ENCODE results near the gene PDE7B.
A peak's percentile ranks its signal among the peaks of the same experiment; 100 is the strongest.

Gene PDE7B

DNA sequence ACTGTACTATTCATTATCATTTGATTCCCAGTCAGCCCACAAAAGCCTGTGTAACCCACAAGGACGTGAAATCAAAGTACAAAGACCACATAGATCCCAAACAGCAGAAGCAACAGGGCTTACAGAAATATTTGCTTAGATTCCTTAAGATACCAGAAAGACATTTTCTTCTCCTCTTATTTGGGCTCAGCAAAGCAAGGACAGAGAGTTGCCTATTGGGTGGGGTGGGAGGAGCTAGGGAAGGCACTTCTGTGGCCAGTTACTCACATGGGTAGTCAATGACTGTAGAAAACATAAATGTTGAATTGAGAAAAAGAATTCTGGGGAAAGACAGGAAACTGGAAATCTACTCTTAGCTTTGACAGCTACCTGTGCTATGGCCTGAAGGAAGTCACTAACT lies 19.8 kb downstream of the PDE7B start:
- Histone ChIP-seq H3K36me3 (ENCODE audit: control insufficient read depth in 1 of 2, insufficient read depth in 2 of 2, low read length in 2 of 2) (no peaks in the 10 kb centered on the region), H3K27ac (ENCODE audit: low read length) (no peak overlapping the region), H3K4me3 (ENCODE audit: low read depth in 1 of 2, low read length in 2 of 2) (no peak overlapping the region), H3K9me3 (ENCODE audit: control insufficient read depth in 1 of 2, low read length in 2 of 2) (no peaks in the 10 kb centered on the region), H3K4me1 (ENCODE audit: control insufficient read depth in 1 of 2, insufficient read depth in 2 of 2, low read length in 2 of 2) (no peaks in the 10 kb centered on the region), H3K27me3 (ENCODE audit: low read depth, low read length) (no peaks in the 10 kb centered on the region)

DNA sequence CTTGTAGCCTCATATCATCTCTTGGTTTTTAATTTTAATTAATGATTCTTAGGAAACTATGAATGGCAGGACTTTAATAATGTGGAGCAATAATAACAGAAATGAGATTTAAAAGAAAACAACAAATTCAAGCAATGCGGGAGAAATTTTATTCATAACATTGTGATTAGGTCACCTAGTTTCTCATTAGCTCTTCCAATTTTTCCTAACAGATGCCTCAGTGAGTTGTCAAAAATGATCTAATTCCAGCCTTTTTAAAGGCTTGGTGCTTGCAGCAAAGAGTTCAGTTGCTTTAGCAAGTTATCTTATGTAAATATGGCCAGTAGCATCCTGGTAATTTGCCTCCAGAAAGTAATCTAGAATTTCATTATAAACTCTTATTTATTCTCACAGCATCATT lies 20.4 kb downstream of the PDE7B start:
- Histone ChIP-seq H3K9me3 (ENCODE audit: control insufficient read depth in 1 of 2, low read length in 2 of 2) (no peaks in the 10 kb centered on the region), H3K36me3 (ENCODE audit: control insufficient read depth in 1 of 2, insufficient read depth in 2 of 2, low read length in 2 of 2) (no peaks in the 10 kb centered on the region), H3K27ac (ENCODE audit: low read length) (no peak overlapping the region), H3K27me3 (ENCODE audit: low read depth, low read length) (no peaks in the 10 kb centered on the region), H3K4me1 (ENCODE audit: control insufficient read depth in 1 of 2, insufficient read depth in 2 of 2, low read length in 2 of 2) (no peaks in the 10 kb centered on the region), H3K4me3 (ENCODE audit: low read depth in 1 of 2, low read length in 2 of 2) (no peak overlapping the region)

DNA sequence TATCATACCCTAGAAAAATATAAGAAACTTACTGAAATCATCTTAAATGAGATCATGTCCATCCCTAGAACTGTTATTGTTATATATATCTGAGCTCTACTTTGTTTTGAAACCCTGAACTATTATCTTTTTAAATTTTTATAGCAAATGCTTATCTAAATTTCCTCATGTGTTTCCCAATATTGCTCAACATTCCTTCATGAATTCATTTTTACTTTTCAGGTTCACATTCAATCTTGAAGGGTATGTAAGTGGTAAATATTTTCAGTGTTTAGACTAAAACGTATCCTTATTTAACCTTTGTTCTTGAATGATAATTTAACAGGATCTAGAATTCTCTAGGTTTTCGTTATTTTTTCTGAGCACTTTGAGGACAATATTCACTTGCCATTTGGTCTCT lies 23.9 kb downstream of the PDE7B start:
- H3K36me3 ChIP-seq (ENCODE audit: control insufficient read depth in 1 of 2, insufficient read depth in 2 of 2, low read length in 2 of 2) = no peaks in the 10 kb centered on the region
- no peaks in the 10 kb centered on the region for H3K4me1 ChIP-seq (ENCODE audit: control insufficient read depth in 1 of 2, insufficient read depth in 2 of 2, low read length in 2 of 2)
- no peaks in the 10 kb centered on the region for H3K9me3 ChIP-seq (ENCODE audit: control insufficient read depth in 1 of 2, low read length in 2 of 2)
- no peak overlapping the region for H3K4me3 ChIP-seq (ENCODE audit: low read depth in 1 of 2, low read length in 2 of 2)
- H3K27me3 ChIP-seq (ENCODE audit: low read depth, low read length) = no peaks in the 10 kb centered on the region
- H3K27ac ChIP-seq (ENCODE audit: low read length) = no peak overlapping the region

DNA sequence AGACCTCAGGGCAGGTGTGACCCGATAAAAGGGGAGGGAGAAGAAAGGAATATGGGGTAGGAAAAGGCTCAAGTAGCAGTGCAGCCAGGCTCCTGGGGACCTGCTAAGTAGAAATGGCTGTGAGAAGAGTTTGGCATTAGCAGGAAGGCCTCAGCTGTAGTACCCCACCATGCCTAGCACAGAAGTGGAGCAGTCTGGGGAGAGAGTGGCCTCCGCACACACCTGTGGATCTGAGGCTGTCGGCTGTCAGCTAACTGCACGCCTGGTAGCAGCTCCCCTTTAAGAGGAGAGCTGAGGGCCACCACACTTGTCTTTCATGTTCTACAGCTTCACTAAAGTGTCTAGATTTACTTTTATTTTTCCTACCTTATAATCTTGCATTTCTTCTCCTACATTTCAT lies 24.6 kb downstream of the PDE7B start:
- no peaks in the 10 kb centered on the region for H3K36me3 ChIP-seq (ENCODE audit: control insufficient read depth in 1 of 2, insufficient read depth in 2 of 2, low read length in 2 of 2)
- peaks cover 0 to 3% of the 10 kb centered on the region in 2 donors for H3K4me1 ChIP-seq (ENCODE audit: control insufficient read depth in 1 of 2, insufficient read depth in 2 of 2, low read length in 2 of 2)
- no peaks in the 10 kb centered on the region for H3K9me3 ChIP-seq (ENCODE audit: control insufficient read depth in 1 of 2, low read length in 2 of 2)
- no peak overlapping the region for H3K4me3 ChIP-seq (ENCODE audit: low read depth in 1 of 2, low read length in 2 of 2)
- H3K27ac ChIP-seq (ENCODE audit: low read length) = no peak overlapping the region
- H3K27me3 ChIP-seq (ENCODE audit: low read depth, low read length) = no peaks in the 10 kb centered on the region

DNA sequence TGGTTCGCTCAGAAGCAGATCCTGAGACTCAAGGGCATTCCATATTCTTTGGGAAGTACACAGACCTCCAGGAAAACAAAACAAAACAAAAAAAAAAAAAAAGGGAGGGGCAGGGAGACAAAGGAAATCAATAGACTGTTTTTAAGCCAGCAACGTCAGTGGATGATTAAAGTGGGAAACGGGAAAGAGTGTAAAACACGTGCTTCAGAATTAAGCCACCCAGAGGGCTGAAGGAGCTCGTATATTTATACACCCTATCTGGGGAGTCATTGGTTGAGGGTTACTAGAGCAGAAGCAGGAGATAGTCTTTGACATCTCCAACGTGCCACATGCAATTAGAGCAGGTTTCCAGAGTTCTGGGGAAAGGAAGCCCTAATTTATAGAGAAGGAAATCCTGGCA lies 26.2 kb downstream of the PDE7B start:
- Histone ChIP-seq H3K4me1 (ENCODE audit: control insufficient read depth in 1 of 2, insufficient read depth in 2 of 2, low read length in 2 of 2) (peaks cover 0 to 3% of the 10 kb centered on the region in 2 donors), H3K9me3 (ENCODE audit: control insufficient read depth in 1 of 2, low read length in 2 of 2) (no peaks in the 10 kb centered on the region), H3K4me3 (ENCODE audit: low read depth in 1 of 2, low read length in 2 of 2) (no peak overlapping the region), H3K36me3 (ENCODE audit: control insufficient read depth in 1 of 2, insufficient read depth in 2 of 2, low read length in 2 of 2) (no peaks in the 10 kb centered on the region), H3K27ac (ENCODE audit: low read length) (no peak overlapping the region), H3K27me3 (ENCODE audit: low read depth, low read length) (no peaks in the 10 kb centered on the region)

DNA sequence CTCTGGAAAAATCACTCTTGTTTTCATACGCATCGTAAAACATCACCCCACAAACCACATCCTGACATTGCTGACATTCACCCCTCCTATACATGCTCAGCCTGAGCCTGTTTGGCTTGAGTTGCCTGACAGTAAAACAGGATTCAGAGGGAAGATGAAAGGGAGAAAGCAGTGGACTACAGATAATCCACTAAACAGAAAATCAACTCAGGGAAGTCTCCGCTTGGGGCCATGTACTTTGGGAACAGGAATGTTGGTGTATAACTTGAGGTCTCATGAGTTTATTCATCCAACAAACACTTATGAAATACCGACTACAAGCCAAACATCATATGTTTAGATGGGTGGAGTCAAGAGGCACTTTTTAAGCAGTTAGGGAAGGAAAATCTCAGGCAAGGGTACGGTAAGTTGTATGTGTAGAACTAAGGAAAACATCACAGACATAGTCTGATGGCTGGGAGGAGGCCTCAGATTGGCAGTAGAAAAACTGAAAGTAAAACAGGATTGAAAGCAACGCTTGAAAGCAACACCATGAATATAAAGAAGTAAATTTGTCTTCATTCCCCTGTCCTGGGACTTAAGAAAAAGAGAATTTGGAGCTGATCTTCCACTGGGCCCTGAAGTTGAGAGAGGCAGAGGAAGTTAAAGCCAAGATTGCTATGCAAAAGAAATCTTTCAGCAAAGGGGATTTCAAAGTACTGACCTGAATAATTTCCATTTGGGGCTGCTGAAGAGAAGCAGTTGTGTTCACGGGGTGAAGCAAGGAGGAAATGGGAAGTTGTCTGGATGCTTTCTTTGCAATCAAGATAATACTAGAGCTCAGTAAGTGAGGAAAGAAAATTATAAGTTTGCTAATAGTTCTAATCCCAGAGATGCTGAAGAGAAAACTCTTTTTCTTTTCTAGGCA lies 28.8 kb downstream of the PDE7B start:
- H3K4me1 ChIP-seq (ENCODE audit: control insufficient read depth in 1 of 2, insufficient read depth in 2 of 2, low read length in 2 of 2) = peaks cover 0 to 3% of the 10 kb centered on the region in 2 donors
- no peaks in the 10 kb centered on the region for H3K36me3 ChIP-seq (ENCODE audit: control insufficient read depth in 1 of 2, insufficient read depth in 2 of 2, low read length in 2 of 2)
- H3K4me3 ChIP-seq (ENCODE audit: low read depth in 1 of 2, low read length in 2 of 2) = peak overlapping the region; percentile 12 to 37
- peak overlapping the region; percentile 77 for H3K27ac ChIP-seq (ENCODE audit: low read length)
- H3K27me3 ChIP-seq (ENCODE audit: low read depth, low read length) = no peaks in the 10 kb centered on the region
- H3K9me3 ChIP-seq (ENCODE audit: control insufficient read depth in 1 of 2, low read length in 2 of 2) = no peaks in the 10 kb centered on the region

DNA sequence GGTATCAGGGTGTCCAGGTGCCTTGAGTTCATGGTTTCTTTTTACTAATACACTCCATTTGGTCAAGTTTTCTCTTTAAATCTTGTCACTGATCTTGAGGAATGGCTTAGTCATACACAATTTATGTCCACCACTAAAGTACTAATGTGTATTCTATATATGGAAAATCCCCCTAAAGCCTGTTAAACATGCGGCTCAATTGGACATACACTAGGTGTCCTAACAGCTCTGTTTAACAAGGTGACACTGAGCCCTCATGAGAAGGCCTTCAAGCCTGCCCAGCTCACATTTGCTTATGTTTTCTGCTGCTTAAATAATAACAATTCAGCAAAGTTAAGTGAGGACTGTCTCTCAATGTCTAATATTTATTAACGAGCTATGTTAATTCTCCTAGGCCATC lies 31.5 kb downstream of the PDE7B start:
- H3K27me3 ChIP-seq (ENCODE audit: low read depth, low read length) = no peaks in the 10 kb centered on the region
- peaks cover 0 to 3% of the 10 kb centered on the region in 2 donors for H3K4me1 ChIP-seq (ENCODE audit: control insufficient read depth in 1 of 2, insufficient read depth in 2 of 2, low read length in 2 of 2)
- H3K36me3 ChIP-seq (ENCODE audit: control insufficient read depth in 1 of 2, insufficient read depth in 2 of 2, low read length in 2 of 2) = no peaks in the 10 kb centered on the region
- H3K4me3 ChIP-seq (ENCODE audit: low read depth in 1 of 2, low read length in 2 of 2) = no peak overlapping the region
- H3K27ac ChIP-seq (ENCODE audit: low read length) = no peak overlapping the region
- H3K9me3 ChIP-seq (ENCODE audit: control insufficient read depth in 1 of 2, low read length in 2 of 2) = no peaks in the 10 kb centered on the region

DNA sequence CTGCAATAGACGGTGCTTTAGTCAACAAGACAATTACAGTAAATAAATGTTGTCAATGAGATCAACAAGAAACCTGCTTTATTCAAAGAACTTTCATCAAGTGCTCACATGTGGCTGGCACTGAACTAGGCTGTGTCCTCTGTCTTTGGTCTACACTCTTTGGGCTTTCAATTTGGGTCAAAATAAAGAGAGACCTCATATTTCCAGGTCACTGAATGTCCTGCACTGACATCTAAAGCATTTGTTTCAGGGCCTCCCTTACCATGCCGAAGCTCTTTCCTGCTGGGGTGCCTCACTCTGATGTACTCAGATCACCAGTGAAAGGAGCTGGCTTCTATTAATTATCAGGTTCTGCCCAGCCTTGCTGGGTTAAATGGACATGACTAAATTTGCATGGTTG lies 32.0 kb downstream of the PDE7B start:
- H3K36me3 ChIP-seq (ENCODE audit: control insufficient read depth in 1 of 2, insufficient read depth in 2 of 2, low read length in 2 of 2) = no peaks in the 10 kb centered on the region
- no peak overlapping the region for H3K4me3 ChIP-seq (ENCODE audit: low read depth in 1 of 2, low read length in 2 of 2)
- no peak overlapping the region for H3K27ac ChIP-seq (ENCODE audit: low read length)
- H3K4me1 ChIP-seq (ENCODE audit: control insufficient read depth in 1 of 2, insufficient read depth in 2 of 2, low read length in 2 of 2) = peaks cover 0 to 3% of the 10 kb centered on the region in 2 donors
- no peaks in the 10 kb centered on the region for H3K9me3 ChIP-seq (ENCODE audit: control insufficient read depth in 1 of 2, low read length in 2 of 2)
- H3K27me3 ChIP-seq (ENCODE audit: low read depth, low read length) = no peaks in the 10 kb centered on the region

DNA sequence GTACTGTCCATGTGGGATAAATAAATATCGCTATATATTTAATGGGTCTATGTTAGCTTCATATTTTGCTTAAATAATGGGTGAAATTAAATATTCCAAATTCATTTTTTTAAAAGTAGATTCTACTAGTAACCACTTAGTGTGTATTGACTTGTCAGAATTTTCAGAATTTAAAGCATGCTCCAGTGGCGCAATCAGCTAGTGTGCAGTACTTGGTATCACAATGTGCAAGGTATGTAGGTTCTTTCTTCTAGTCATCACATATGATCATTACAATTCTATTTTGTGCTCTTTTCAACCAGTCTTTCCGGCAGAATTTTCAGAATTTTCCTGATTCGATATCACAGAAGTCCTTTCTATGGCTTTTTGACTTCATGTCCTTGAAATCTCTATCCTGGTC lies 32.6 kb downstream of the PDE7B start:
- Histone ChIP-seq H3K36me3 (ENCODE audit: control insufficient read depth in 1 of 2, insufficient read depth in 2 of 2, low read length in 2 of 2) (no peaks in the 10 kb centered on the region), H3K27ac (ENCODE audit: low read length) (no peak overlapping the region), H3K27me3 (ENCODE audit: low read depth, low read length) (no peaks in the 10 kb centered on the region), H3K4me3 (ENCODE audit: low read depth in 1 of 2, low read length in 2 of 2) (no peak overlapping the region), H3K4me1 (ENCODE audit: control insufficient read depth in 1 of 2, insufficient read depth in 2 of 2, low read length in 2 of 2) (peaks cover 0 to 3% of the 10 kb centered on the region in 2 donors), H3K9me3 (ENCODE audit: control insufficient read depth in 1 of 2, low read length in 2 of 2) (no peaks in the 10 kb centered on the region)

DNA sequence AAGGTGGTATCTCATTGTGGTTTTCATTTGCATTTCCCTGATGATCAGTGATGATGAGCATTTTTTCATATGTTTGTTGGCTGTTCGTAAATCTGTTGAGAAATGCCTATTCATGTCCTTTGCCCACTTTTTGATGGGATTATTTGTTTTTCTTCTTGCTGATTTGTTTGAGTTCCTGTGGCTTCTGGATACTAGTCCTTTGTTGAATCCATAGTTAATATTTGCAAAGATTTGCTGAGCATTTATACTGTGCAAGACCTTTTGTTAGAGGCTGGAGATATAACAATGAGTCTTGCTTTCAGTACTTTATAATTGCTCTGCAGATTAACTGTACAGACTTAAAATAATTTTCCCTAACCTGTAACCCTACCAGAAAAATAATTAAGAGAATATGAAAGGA lies 35.6 kb downstream of the PDE7B start:
- Histone ChIP-seq H3K4me3 (ENCODE audit: low read depth in 1 of 2, low read length in 2 of 2) (no peak overlapping the region), H3K4me1 (ENCODE audit: control insufficient read depth in 1 of 2, insufficient read depth in 2 of 2, low read length in 2 of 2) (no peaks in the 10 kb centered on the region), H3K9me3 (ENCODE audit: control insufficient read depth in 1 of 2, low read length in 2 of 2) (no peaks in the 10 kb centered on the region), H3K27ac (ENCODE audit: low read length) (no peak overlapping the region), H3K36me3 (ENCODE audit: control insufficient read depth in 1 of 2, insufficient read depth in 2 of 2, low read length in 2 of 2) (no peaks in the 10 kb centered on the region), H3K27me3 (ENCODE audit: low read depth, low read length) (no peaks in the 10 kb centered on the region)

DNA sequence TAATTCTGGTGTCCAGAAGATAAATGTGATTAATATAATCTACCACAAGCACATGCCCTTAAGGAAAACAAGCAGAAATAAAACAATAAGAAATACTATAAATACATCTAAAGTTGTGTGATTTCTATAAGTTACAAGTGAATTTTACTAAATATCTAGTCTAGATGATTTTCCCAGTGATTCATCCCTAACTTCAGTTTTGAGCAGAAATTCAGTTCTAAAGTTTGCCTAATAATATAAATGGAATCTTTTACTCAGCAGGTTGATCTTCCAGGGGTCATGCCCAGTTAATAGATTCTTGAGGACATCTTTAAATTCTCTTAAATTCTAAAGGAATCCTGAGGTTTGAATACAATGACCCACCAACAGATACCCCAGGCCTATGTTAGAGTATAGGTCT lies 37.3 kb downstream of the PDE7B start:
- Histone ChIP-seq H3K36me3 (ENCODE audit: control insufficient read depth in 1 of 2, insufficient read depth in 2 of 2, low read length in 2 of 2) (no peaks in the 10 kb centered on the region), H3K4me3 (ENCODE audit: low read depth in 1 of 2, low read length in 2 of 2) (no peak overlapping the region), H3K9me3 (ENCODE audit: control insufficient read depth in 1 of 2, low read length in 2 of 2) (no peaks in the 10 kb centered on the region), H3K27me3 (ENCODE audit: low read depth, low read length) (no peaks in the 10 kb centered on the region), H3K27ac (ENCODE audit: low read length) (no peak overlapping the region), H3K4me1 (ENCODE audit: control insufficient read depth in 1 of 2, insufficient read depth in 2 of 2, low read length in 2 of 2) (no peaks in the 10 kb centered on the region)

DNA sequence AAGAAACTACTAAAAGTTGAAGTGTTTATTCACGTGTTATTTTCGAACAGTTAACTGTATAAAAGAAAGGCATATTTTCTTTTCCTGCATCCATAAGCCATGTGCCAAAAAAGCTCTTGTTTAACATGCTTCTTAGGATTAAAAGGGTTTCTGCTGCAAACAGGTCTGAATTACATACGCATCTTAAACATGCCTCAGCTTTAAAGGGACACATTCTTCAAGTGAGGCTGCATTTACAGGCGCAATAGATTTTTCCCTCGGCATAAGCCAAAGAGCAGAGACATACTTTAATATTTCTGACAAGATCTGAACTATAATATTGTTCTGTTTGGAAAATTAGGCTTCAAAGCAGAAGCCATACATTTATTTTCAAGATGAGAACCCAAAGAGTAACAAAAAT lies 39.4 kb downstream of the PDE7B start:
- no peaks in the 10 kb centered on the region for H3K4me1 ChIP-seq (ENCODE audit: control insufficient read depth in 1 of 2, insufficient read depth in 2 of 2, low read length in 2 of 2)
- H3K4me3 ChIP-seq (ENCODE audit: low read depth in 1 of 2, low read length in 2 of 2) = no peak overlapping the region
- no peak overlapping the region for H3K27ac ChIP-seq (ENCODE audit: low read length)
- no peaks in the 10 kb centered on the region for H3K27me3 ChIP-seq (ENCODE audit: low read depth, low read length)
- no peaks in the 10 kb centered on the region for H3K36me3 ChIP-seq (ENCODE audit: control insufficient read depth in 1 of 2, insufficient read depth in 2 of 2, low read length in 2 of 2)
- H3K9me3 ChIP-seq (ENCODE audit: control insufficient read depth in 1 of 2, low read length in 2 of 2) = no peaks in the 10 kb centered on the region
